Ishikawa (cell line): Measurements from ENCODE around the gene POU2F1.

Source experiments
- TAF1 ChIP-seq: IDR thresholded peaks from 2 replicates; pipeline ENCODE4 v1.6.1; 2012; ENCODE audit warnings: low read depth, mild to moderate bottlenecking
- TCF12 ChIP-seq: IDR thresholded peaks from 2 replicates; pipeline ENCODE4 v1.6.1; 2012; ENCODE audit warnings: low read depth
- YY1 ChIP-seq: IDR thresholded peaks from 2 replicates; pipeline ENCODE4 v1.6.1; 2012; ENCODE audit warnings: low read depth

- no peak for TF ChIP-seq TAF1
- no peak for TF ChIP-seq TCF12
- TF ChIP-seq YY1: no peak
Observed at GRCh38 chr1:167388976-167389375, 168.3 kb downstream of the POU2F1 start.
